ENCODE measurements around the gene ZNF205.
"Not testable (repeated sequence)": the region's sequence is repeated elsewhere in the genome, so short reads cannot be mapped to it uniquely, and the experiment has no call there.

ZNF205 gene

GRCh38 chr16:3112058-3112880, at the start of gene ZNF205:
ZNF205 (plus strand) TSS chr16:3112586; CDS start chr16:3113431, 845 bp downstream.
- DNase-seq, result no peak

- DNase-seq, result no peak
Observed at GRCh38 chr16:3063625-3064386, 48.6 kb upstream of the ZNF205 start.

DNA sequence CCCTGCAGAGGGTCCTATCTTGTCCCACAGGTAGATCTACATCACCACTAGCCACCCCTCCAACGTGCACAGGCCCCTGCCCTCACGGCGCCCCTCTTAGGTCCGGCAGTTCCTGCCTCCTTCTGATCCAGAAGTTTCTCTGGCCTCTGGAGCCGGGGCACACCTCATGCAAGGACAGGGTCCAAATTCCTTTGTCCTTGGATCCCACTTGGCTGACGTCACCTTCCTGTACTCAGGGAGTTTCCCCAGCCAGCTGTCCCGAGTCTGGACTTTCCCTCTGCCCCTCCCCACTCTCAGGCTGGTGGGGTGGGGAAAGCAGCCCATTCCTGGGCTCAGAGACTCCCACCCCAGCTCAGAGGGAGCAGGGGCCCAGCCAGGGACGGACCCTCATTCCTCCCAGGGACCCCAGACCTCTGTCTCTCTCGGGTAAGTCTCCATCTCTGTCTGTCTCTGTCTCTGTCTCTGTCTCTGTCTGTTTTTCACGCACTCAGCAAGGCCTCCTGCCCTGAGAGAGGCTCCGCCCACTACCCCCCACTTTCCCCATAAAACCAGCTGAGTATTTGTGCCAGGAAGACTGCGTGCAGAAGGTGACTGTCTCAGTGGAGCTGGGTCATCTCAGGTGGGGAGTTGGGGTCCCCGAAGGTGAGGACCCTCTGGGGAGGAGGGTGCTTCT, 47.2 kb upstream of the ZNF205 start, which contains the start of gene IL32:
Gene IL32, plus strand, starts transcription at position 572 of the 673 bp plus-strand sequence. CDS start 172 bp downstream, outside the sequence.
- DNase-seq, result peak; percentile 74

DNA sequence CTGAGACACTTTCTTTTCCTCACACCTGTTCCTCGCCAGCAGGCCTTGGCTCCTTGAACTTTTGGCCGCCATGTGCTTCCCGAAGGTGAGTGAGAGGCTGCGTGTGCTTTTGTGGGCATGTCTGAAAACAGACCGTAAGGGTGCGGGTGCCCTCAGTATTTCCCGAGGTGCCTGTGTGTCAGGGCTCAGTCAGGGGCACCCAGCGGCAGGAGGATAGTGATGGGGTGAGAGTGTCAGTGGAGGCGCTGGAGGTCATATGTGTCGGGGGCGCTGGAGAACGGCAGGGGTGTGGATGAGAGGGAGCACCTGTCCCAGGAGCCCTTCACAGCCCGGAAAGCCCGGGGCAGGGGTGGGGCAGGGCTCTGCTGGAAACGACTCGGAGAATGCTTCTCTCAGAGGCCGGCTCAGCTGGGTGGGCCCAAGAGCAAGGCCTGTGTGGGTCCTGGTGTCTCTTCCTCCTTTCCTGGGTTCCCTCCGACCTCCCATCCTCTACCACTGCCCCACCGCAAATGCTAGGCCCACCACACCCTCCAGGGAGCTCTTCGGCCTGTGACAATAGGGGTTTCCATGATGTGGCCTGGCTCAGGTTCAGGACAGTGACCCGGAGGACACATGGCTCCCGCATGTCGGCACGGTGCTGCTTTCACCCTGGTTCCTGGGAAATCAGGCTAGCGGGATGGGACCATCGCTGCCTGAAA, 46.5 kb upstream of the ZNF205 start:
- DNase-seq, result no peak

- DNase-seq, result no peak
Observed at GRCh38 chr16:3066440-3066748, 46.0 kb upstream of the ZNF205 start.

GRCh38 chr16:3068487-3068886, 43.9 kb upstream of the ZNF205 start:
- no peak for DNase-seq

GRCh38 chr16:3069146-3069545, 43.2 kb upstream of the ZNF205 start:
- not testable (repeated sequence) for DNase-seq

- DNase-seq, result no peak
Observed at GRCh38 chr16:3070608-3071111, 41.7 kb upstream of the ZNF205 start.

DNA sequence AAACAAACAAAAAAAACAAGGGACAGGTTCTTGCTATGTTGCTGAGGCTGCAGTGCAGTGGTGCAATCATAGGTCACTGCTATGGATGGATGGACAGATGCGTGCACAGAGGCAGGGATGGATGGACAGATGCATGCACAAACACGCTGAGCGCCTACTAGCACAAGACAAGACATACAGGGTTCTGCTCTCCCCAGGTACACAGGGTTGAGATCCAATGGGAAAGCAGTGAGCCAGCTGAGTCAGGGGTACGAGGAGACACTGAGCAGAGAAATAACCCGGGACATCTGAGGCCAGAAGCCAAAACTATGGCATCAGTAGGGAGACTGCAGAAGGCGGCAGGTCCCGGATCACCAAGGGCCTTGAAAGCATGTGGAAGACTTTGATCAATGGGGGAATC, 40.7 kb upstream of the ZNF205 start:
- DNase-seq, result no peak

GRCh38 chr16:3072148-3072547, 40.2 kb upstream of the ZNF205 start:
- DNase-seq, result not testable (repeated sequence)

- not testable (repeated sequence) for DNase-seq
Observed at GRCh38 chr16:3072576-3073263, 39.7 kb upstream of the ZNF205 start.

- no peak for DNase-seq
Observed at GRCh38 chr16:3073448-3073847, 38.9 kb upstream of the ZNF205 start.

DNA sequence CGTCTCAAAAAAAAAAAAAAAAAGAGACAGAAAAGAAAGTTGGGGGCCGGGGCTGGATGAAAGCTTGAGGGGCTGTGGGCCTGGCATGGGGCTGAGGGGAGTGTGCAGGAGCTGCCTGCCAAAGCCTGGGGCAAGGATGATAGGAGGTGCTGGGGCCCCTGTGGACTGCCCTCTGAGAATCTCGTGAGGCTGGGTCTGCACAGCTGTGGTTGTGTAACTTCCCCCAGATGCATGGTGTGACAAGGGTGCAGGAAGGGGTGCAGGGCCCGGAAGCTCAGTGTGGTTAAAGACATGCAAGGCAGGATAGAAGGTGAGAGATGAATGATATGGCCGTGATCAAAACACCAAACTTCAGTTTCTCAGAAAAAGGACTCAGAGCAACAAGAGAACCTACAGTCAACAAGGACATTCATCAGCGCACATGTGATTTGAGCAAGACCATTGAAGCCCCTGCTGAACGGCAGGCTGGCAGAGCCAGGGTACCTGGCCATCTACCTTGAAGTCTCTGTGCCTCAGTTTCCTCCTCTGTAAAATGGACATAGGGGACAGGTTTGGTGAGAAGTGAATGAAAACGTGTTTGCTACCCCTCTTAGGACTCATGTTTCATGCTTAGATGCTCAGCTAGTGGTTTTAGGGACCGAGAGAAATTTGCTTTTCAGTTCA, 37.4 kb upstream of the ZNF205 start:
- peak; percentile 79 for DNase-seq

GRCh38 chr16:3075523-3075915, 36.9 kb upstream of the ZNF205 start:
- no peak for DNase-seq

- not testable (repeated sequence) for DNase-seq
Observed at GRCh38 chr16:3075946-3076345, 36.4 kb upstream of the ZNF205 start.

- DNase-seq, result no peak
Observed at GRCh38 chr16:3076577-3076976, 35.8 kb upstream of the ZNF205 start.

GRCh38 chr16:3080024-3080423, 32.4 kb upstream of the ZNF205 start:
- DNase-seq, result no peak

DNA sequence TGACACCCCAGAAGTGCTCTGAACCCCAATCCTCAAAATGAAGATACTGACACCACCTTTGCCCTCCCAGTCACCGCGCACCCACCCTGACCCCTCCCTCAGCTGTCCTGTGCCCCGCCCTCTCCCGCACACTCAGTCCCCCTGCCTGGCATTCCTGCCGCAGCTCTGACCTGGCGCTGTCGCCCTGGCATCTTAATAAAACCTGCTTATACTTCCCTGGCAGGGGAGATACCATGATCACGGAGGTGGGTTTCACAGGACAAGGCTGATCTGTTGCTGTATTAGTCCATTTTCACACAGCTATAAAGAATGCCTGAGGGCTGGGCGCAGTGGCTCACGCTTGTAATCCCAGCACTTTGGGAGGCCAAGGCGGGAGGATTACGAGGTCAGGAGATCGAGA, 30.4 kb upstream of the ZNF205 start:
- not testable (repeated sequence) for DNase-seq

- DNase-seq, result not testable (repeated sequence)
Observed at GRCh38 chr16:3083408-3083807, 29.0 kb upstream of the ZNF205 start.

GRCh38 chr16:3084491-3084890, 27.9 kb upstream of the ZNF205 start:
- no peak for DNase-seq

DNA sequence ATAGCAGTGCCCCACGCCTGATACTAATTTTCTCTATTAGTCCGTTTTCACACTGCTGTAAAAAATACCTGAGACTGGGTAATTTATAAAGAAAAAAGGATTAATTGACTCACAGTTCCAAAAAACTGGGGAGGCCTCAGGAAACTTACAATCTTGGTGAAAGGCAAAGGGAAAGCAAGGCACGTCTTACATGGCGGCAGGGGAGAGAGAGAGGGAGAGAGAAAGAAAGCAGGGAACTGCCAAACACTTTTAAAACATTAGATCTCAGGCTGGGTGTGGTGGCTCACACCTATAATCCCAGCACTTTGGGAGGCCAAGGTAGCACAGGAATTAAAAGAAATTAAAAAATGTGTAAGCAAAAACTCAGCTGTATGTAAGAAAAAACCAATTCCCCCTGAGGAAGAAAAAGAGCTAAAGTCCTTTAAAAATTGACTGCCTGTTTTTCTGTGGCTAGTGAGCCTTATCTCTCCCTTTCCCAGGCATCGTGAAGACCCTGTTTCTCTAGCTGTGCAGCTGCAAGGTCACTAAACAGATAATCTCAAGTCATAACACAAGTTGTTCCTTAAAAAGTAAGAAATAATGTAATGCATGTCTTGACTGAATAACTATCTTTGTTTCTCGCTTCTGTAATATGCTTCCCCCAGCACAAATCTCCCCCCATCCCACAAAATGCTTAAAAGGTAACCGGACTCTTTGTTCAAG, 27.3 kb upstream of the ZNF205 start:
- no peak for DNase-seq
